Neural crest cell (in vitro differentiated cells): ENCODE measurements around the gene PRR5L. TPM values are rescaled to one million over a fixed set of nuclear protein-coding genes. Genes with fewer than 3 reads are reported as not detected.

ENCODE experiments used
- DNase-seq: peaks from one replicate; pipeline ENCODE4 v3.0.0; 2021; ENCODE audit warnings: low read depth, mixed read lengths, low spot score
- H3K27ac Mint-ChIP-seq: one replicate; pipeline ENCODE4 v1.8.0; 2021; ENCODE audit warnings: mild to moderate bottlenecking, mixed read lengths; ENCODE audit not compliant: unreplicated experiment
- H3K27me3 Mint-ChIP-seq: 2 replicates; pipeline ENCODE4 v1.8.0; 2021; ENCODE audit warnings: low read depth, mild to moderate bottlenecking, mixed read lengths
- H3K36me3 Mint-ChIP-seq: 2 replicates; pipeline ENCODE4 v1.8.0; 2021; ENCODE audit warnings: low read depth, mild to moderate bottlenecking, mixed read lengths
- H3K4me1 Mint-ChIP-seq: 2 replicates; pipeline ENCODE4 v1.8.0; 2021; ENCODE audit warnings: mixed read lengths
- H3K4me3 Mint-ChIP-seq: one replicate; pipeline ENCODE4 v1.8.0; 2021; ENCODE audit warnings: mild to moderate bottlenecking, mixed read lengths
- H3K9me3 Mint-ChIP-seq: 2 replicates; pipeline ENCODE4 v1.8.0; 2021; ENCODE audit warnings: mixed read lengths
- total RNA-seq: library from RNA; stranded (reverse); gene quantifications from 2 replicates; pipeline ENCODE4 v1.2.1, GENCODE V29; 2021
- TF ChIP-seq, protein P1 (sequence below): fragments of 200-600 bp; sonication (generic); conservative IDR thresholded peaks from 2 replicates; pipeline ENCODE4 v1.5.0; 2021; ENCODE audit warnings: antibody characterized with exemption, mild to moderate bottlenecking

PRR5L gene
- total RNA-seq, 1 donor from 2014 or later = 6.6 TPM

DNA sequence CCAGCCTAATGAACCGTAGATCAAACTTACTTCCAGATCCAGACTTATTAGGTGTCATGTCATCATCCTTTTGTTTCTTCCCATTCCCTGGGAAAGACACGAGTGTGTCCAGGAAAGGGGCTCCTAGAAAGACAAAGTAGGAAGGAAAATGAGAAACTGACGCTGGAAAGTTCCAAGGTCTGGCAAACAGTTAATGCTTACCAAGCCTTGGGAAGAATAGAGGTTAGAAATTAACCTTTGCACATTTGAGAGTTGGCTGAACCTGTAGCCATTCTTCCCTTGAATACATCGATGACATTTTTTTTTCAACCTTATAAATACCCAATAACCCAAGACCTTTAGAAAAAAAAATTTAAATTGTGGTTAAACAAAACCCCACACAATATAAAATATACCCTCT is 136.7 kb downstream of the PRR5L start:
- Mint-ChIP-seq H3K4me3 (no peak overlapping the region), H3K4me1 (peaks cover 9% of the 10 kb centered on the region), H3K9me3 (no peaks in the 10 kb centered on the region), H3K27ac (no peak overlapping the region), H3K27me3 (no peaks in the 10 kb centered on the region), H3K36me3 (peaks cover 3% of the 10 kb centered on the region)
- TF ChIP-seq, protein P1, sequence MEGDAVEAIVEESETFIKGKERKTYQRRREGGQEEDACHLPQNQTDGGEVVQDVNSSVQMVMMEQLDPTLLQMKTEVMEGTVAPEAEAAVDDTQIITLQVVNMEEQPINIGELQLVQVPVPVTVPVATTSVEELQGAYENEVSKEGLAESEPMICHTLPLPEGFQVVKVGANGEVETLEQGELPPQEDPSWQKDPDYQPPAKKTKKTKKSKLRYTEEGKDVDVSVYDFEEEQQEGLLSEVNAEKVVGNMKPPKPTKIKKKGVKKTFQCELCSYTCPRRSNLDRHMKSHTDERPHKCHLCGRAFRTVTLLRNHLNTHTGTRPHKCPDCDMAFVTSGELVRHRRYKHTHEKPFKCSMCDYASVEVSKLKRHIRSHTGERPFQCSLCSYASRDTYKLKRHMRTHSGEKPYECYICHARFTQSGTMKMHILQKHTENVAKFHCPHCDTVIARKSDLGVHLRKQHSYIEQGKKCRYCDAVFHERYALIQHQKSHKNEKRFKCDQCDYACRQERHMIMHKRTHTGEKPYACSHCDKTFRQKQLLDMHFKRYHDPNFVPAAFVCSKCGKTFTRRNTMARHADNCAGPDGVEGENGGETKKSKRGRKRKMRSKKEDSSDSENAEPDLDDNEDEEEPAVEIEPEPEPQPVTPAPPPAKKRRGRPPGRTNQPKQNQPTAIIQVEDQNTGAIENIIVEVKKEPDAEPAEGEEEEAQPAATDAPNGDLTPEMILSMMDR = no peak
- no peak for DNase-seq

DNA sequence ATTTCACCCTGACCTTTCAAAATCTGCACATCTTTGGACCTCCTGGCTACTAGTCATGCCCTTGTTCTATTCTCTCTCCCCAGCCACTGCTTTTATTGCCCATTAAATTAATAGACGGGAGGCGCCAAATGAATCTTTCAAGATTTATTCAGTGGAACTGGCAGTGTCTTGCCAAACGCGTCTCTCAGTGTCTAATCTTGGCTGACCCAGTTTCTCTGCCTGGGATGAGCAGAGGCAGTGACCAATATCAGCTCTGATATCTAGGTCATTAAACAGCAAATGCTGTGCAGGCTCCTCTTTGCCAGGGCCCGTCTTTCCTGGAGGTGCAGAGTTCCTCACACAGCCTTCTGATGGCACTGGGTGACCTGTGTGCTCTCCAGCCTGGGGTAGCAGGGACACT is 140.0 kb downstream of the PRR5L start:
- Mint-ChIP-seq H3K27ac (no peak overlapping the region), H3K4me3 (no peak overlapping the region), H3K9me3 (no peaks in the 10 kb centered on the region), H3K4me1 (peaks cover 9% of the 10 kb centered on the region), H3K27me3 (no peaks in the 10 kb centered on the region), H3K36me3 (peaks cover 5% of the 10 kb centered on the region)
- TF ChIP-seq, protein P1 = no peak
- DNase-seq = no peak

DNA sequence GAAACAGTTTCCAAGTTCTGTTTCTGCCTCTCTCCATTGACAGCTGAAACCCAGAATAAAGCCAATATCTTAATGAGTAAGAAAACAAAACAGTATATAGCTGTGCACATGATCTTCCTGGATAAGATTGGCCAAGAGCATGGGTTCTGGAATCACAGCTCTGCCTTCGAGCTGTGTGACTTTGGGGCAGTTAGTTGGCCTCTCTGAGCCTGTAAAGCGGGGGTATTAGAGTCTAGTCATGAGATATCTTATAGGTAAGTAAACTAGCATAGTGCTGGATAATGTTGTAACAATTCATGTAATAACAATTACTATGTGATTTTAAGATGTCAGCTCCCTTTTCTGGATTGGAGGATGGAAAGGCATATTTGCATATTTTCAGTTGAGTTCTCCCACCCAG is 140.5 kb downstream of the PRR5L start:
- Mint-ChIP-seq H3K4me3 (no peak overlapping the region), H3K36me3 (peaks cover 5% of the 10 kb centered on the region), H3K27ac (no peak overlapping the region), H3K4me1 (peaks cover 7% of the 10 kb centered on the region), H3K9me3 (no peaks in the 10 kb centered on the region), H3K27me3 (no peaks in the 10 kb centered on the region)
- DNase-seq = no peak
- TF ChIP-seq, protein P1 = no peak

DNA sequence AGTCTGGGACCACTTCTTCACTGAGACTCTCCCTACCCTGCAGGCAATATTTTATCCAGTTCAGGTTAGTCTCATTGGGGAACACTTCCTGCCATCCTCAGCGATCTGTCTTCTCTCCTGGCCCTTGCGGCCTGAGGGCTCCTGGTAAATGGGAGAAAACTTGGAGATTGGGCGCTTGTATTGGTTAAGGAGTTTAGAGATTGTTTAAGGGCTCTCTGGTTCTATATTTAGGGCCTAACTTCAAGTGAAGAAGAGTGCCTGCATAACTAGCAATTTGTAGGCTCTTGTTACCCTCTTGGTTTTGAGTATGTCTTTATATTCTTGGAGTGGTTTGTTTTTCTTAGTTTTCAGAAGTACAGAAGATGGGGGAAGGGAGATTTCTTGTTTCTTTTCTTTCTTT is 141.3 kb downstream of the PRR5L start:
- TF ChIP-seq, protein P1 = no peak
- Mint-ChIP-seq H3K4me1 (no peaks in the 10 kb centered on the region), H3K27me3 (no peaks in the 10 kb centered on the region), H3K36me3 (peaks cover 10% of the 10 kb centered on the region), H3K27ac (no peak overlapping the region), H3K4me3 (no peak overlapping the region), H3K9me3 (peaks cover 3% of the 10 kb centered on the region)
- DNase-seq = no peak

DNA sequence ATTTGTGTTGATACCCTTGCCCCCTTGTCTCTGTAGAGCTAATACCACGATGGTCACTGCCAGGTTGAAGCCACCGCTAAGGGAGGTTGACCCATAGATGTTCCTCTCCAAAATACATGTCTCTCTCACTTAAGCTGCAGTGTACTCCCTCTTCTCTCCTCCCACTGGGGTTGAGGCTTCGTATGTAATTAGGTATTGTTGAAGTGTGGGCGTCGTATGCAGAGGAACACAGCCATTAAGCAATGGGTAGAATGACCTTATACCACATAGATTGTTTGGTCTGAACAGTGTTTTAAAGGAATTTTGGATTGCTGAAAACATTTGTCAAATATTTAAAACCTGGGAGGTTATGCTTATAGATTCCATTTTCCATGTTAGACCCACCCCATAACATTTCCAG is 142.0 kb downstream of the PRR5L start:
- Mint-ChIP-seq H3K4me3 (no peak overlapping the region), H3K9me3 (peaks cover 3% of the 10 kb centered on the region), H3K36me3 (peaks cover 10% of the 10 kb centered on the region), H3K4me1 (no peaks in the 10 kb centered on the region), H3K27ac (no peak overlapping the region), H3K27me3 (no peaks in the 10 kb centered on the region)
- TF ChIP-seq, protein P1 = no peak
- DNase-seq = no peak
